NOMO-1 treated with dmso at 0.1 percent for 144 hours (cell line): Measurements from ENCODE around the gene SEMA6B.

Experiments
- DNase-seq: peaks from one replicate; lab custom pipeline; 2025; ENCODE audit not compliant: unreplicated experiment; lab: John Stamatoyannopoulos, UW

Gene SEMA6B

DNA sequence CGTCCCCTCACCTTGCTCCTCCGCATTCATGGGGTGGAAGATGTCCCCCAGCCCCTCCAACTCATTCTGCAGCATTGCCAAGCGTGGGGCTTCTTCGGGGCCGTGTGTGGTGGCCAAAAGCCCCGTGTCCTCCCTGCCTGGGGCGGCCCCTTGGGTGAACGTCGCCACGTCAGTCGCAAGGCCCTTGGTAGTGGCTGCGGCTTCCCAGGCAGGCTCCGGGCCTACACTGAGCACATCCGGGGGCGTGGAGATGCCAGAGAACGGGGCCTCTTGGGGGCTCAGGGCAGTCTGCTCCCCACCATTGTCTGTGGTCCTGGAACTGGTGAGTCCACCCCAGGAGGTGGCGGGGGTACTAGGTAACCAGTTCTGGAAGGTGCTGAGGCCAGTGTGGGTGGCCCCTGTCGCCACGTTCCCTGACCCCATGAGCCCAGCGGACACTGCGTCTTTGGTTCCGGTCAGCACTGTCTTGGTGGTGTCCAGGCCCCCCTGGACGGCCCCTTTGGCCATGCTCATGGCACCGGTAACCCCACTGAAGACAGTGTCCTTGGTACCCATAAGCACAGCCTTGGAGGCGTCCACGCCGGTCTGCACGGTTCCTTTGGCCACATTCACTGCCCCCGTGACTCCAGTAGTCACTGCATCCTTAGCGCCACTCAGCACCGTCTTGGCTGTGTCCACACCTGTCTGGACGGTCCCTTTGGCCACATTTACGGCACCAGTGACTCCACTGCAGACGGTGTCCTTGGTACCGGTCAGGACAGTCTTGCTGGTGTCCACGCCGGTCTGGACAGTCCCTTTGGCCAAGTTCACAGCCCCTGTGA, 48.8 kb downstream of the SEMA6B start:
- no peak for DNase-seq

DNA sequence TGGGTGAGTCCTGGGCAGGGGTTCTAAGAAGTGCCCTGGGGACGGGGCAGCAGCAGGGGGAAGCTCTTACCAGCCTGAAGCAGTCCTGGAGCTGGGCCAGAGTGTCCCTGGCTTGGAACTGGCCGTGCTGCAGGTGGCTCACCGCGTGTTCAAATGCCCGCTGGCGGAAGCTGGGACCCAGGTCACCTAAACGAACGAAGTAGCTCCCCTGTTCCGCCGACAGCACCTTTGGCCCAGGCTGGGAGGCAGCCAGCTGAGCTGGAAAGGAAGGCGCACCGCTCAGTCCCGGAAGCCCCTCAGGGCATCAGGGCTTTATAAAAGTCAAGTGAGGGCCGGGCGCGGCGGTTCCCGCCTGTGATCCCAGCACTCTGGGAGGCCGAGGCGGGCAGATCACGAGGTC, 50.8 kb downstream of the SEMA6B start:
- no peak for DNase-seq

DNA sequence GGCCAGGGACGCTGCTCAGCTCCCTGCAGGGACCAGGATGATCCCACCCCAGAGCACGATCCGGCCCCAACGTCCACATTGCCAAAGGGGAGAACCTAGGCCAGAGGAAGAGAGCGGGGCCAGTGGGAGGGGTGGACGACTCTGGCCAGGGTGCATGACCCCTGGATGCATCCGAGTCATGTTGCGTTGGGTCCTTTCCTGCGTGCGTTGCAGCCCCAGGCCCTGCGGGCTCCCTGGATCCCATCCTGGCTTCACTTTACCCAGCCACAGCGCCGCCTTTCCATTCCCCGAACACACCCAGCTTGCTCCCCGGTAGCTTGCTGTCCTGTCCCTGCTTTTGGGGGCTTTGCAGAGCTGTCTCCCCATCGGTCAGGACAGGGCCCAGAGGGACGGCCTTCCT, 51.7 kb downstream of the SEMA6B start:
- no peak for DNase-seq

DNA sequence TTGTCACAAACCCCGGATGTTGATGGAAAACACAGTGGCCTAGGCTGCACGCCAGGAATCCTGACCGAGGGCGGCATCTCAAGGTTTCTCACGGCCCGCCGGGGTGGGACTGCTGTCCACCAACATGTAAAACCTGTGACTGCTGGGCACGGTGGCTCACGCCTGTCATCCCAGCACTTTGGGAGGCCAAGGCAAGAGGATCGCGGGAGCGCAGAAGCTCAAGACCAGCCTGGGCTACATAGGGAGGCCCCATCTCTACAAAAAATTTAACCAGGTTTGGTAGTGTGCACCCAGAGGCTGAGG, 52.4 kb downstream of the SEMA6B start:
- DNase-seq, result no peak

- DNase-seq, result no peak
Observed at GRCh38 chr19:4506449-4507149, 52.9 kb downstream of the SEMA6B start.

- no peak for DNase-seq
Observed at GRCh38 chr19:4505570-4506448, 53.7 kb downstream of the SEMA6B start.

DNA sequence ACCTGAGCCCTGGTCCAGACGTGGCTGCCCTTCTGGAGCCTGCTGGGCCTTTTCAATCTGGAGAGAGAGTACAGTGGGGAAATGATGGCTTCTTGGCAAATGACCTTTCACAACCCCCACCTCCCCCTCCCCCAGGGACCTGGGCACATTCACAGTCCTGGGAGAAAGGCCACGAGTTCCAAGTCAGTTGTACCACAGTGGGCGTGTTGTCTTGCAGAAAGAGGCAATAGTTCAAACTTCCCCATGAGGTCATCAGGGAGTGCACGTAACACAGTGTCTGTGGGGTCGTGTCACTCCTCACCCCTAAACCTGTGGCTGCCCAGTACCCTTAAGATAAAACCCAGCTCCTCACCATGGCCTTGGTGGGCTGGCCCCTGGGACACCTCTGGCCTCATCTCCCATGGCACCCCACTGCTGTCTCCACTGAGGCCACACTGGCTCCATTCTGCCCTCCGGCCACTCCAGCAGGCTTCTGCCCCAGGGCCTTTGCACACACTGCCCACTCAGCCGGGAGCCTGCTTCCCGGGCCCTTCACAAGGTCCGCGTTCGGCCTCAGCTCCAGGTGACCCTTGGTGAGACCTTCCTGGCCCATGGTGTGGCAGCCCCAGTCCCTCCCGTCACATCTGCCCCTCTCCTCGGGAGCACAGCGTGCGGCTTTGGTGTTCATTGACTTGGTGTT, 54.5 kb downstream of the SEMA6B start:
- DNase-seq, result no peak

- DNase-seq, result no peak
Observed at GRCh38 chr19:4504297-4504701, 55.2 kb downstream of the SEMA6B start.

GRCh38 chr19:4503825-4504170, 55.7 kb downstream of the SEMA6B start:
- no peak for DNase-seq

- DNase-seq, result no peak
Observed at GRCh38 chr19:4503132-4503824, 56.2 kb downstream of the SEMA6B start.

DNA sequence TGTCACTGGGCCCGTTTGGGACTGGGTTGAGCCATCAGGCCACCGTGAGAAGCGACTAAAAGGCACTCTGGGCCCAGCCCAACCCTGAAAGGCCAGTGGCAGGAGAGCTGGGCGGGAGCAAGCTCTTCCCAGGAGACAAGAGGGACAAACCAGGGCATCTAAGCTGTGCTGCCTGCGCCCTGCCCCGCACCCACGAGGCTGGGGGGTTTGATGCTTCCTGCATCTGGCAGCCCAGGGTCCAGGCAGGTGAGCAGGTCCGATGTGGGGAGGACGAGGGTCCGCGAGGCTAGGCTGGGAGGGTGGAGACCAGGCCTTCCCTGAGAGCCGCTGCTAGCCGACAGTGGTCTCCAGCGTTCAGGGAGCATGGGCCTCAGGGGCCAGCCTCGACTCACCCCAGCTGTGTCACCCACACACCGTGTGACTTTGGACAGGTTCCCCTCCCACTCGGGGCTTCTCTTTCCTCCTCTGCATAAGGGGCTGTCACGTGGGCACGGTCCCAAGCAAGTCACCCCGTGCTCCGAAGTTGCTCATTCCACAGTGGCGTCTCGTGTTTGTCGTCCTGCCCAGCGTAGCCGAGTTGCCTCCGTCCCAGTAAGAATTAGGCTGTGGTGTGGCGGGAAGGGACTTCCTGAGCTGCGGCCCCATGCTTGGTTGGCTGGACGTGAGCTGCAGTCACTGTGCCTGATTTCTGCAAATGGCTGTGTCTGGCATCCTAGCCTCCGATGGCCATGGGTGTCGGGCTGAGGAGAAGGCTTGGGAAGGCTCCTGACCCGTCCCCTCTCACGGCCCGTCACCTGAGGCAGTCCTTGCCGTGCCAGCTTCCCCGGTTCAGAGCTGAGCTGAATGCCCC, 57.0 kb downstream of the SEMA6B start:
- no peak for DNase-seq

- no peak for DNase-seq
Observed at GRCh38 chr19:4501691-4502090, 57.8 kb downstream of the SEMA6B start.

DNA sequence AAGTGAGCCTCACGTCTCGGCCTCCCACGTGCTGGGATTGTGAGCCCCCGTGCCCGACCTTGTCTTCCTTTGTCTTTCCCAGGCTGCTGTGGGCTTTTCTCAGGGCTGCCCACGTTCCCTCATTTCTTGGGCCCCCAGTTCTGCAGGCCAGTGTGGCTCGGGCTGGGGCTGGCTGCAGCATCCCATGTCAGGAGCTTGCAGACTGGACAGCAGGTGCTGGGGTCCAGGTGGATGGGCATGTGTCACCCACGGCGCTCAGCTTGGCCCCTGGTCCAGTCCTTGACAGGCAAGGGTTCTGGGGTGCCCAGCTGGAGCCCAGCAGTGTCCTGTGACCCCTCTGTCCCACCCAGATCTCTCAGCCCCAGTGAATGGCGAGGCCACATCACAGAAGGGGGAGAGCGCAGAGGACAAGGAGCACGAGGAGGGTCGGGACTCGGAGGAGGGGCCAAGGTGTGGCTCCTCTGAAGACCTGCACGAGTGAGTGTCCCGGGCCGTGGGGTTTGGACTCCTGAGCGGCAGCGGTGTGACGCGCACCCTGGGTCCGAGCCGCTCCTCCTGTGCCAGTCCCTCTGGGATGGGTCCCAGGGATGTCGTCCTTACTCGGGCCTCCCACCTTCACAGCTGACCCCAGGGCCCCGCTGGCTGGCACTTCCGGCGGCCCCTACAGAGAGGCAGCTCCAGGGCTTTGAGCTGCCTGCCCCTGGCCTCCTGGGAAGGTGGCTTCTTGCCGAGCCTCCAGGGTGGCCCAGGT, 58.5 kb downstream of the SEMA6B start:
- no peak for DNase-seq

- DNase-seq, result no peak
Observed at GRCh38 chr19:4499855-4500254, 59.6 kb downstream of the SEMA6B start.

GRCh38 chr19:4499318-4499717, 60.2 kb downstream of the SEMA6B start:
- no peak for DNase-seq

DNA sequence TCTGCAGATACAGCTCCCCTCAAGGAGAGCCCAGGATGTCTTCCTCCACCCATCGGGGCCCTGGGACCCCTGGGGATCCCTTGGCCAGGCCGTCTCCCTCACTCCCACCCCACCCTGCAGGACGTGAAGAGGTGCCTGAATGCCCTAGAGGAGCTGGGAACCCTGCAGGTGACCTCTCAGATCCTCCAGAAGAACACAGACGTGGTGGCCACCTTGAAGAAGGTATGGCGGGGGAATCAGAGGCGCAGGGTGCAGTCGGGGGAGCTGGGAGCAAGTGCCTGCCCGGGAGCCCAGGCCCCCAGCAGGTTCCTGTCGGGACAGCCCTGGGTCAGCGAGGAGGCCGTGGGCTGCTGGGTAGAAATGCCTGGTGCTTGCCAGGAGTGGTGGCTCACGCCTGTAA, 60.8 kb downstream of the SEMA6B start:
- no peak for DNase-seq

- no peak for DNase-seq
Observed at GRCh38 chr19:4497770-4498389, 61.6 kb downstream of the SEMA6B start.

GRCh38 chr19:4496304-4496703, 63.2 kb downstream of the SEMA6B start:
- DNase-seq, result no peak

DNA sequence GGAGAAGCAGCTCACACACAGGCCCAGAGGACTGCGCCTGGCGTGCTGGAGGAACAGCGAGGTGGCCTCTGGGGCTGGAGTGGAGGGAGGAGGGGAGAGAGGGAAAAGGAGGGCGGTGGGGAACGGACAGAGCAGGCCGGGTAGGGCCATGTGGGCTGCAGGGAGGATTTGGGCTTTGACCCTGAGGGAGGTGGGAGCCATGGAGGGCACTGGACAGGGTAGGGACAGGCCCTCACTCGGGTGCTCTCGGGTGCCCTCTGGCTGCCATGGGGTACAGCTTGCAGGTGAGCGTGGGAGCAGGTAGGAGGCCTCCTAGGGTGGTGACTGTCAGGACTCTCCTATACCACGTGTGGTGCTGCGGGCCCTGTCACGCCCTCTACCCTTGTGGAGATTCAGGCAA, 64.0 kb downstream of the SEMA6B start:
- no peak for DNase-seq
